Right ventricle myocardium superior (tissue), 1 donor: Measurements from ENCODE around the gene ZFYVE21. TPM values are rescaled to one million over a fixed set of nuclear protein-coding genes. Genes with fewer than 3 reads are reported as not detected.
A peak's percentile ranks its signal among the peaks of the same experiment; 100 is the strongest.

Source experiments
- ATAC-seq: fragments of 200-7000 bp; cut with Tn5 transposase; one replicate; pipeline ENCODE4 v1.9.1; 2020; ENCODE audit warnings: mild to moderate bottlenecking; ENCODE audit not compliant: poor library complexity
- DNase-seq: peaks from one replicate; pipeline ENCODE4 v3.0.0-alpha.2; 2020
- intact Hi-C: fragments of 100-400 bp; cut with DNase I; formaldehyde crosslinking; loops from one replicate; pipeline ENCODE4 v1.11.2; 2022
- total RNA-seq: library from RNA; stranded (reverse); fragmentation: NEBNext Ultra II Directional; extraction: Animal tissue kit (Norgen Biotek cat#: 25700); gene quantifications from one replicate; pipeline ENCODE4 v1.2.1, GENCODE V29; 2021
- donor health status: DM: no; HTN: yes; CAD: no; lungs with severe emphysema.

The ZFYVE21 gene
- total RNA-seq, 1 donor from 2014 or later, result 46.2 TPM

- intact Hi-C loops, result no loop called here
These were observed 2.1 kb upstream of the ZFYVE21 start for GRCh38 chr14:103713304-103714062.

GRCh38 chr14:103714063-103714724 is 1.4 kb upstream of the ZFYVE21 start:
- ATAC-seq, result no peak
- no peak for DNase-seq
- intact Hi-C loops, result no loop called here

More at GRCh38 chr14:103713304-103714062, 2.1 kb upstream of the ZFYVE21 start:
- no peak for DNase-seq
- ATAC-seq, result no peak

GRCh38 chr14:103716091-103716801 is 636 bp downstream of the ZFYVE21 start:
- ATAC-seq (no peak), DNase-seq (no peak)
- intact Hi-C loops, result no loop called here

- intact Hi-C loops, result no loop called here
- ATAC-seq, result no peak
- DNase-seq, result no peak
These were observed 1.3 kb downstream of the ZFYVE21 start for GRCh38 chr14:103716899-103717411.

GRCh38 chr14:103718572-103718971 is 3.0 kb downstream of the ZFYVE21 start:
- intact Hi-C loops, result no loop called here
- DNase-seq, result no peak
- no peak for ATAC-seq

- intact Hi-C loops, result no loop called here
- ATAC-seq (no peak), DNase-seq (no peak)
These were observed 4.1 kb downstream of the ZFYVE21 start for GRCh38 chr14:103719751-103720150.

GRCh38 chr14:103721334-103722120 is 5.9 kb downstream of the ZFYVE21 start:
- ATAC-seq (no peak), DNase-seq (no peak)
- intact Hi-C loops, result no loop called here

GRCh38 chr14:103723748-103724081 is 8.1 kb downstream of the ZFYVE21 start:
- DNase-seq, result no peak
- ATAC-seq, result peak; percentile 11
- intact Hi-C loops, result no loop called here

GRCh38 chr14:103724116-103724515 is 8.5 kb downstream of the ZFYVE21 start:
- intact Hi-C loops, result no loop called here
- peak; percentile 75 for ATAC-seq
- peak; percentile 83 for DNase-seq

- intact Hi-C loops, result no loop called here
- ATAC-seq (no peak), DNase-seq (no peak)
These were observed 9.5 kb downstream of the ZFYVE21 start for GRCh38 chr14:103725001-103725682.

- no peak for DNase-seq
- intact Hi-C loops, result no loop called here
- no peak for ATAC-seq
These were observed 10.3 kb downstream of the ZFYVE21 start for GRCh38 chr14:103725739-103726395.

GRCh38 chr14:103726474-103726873 is 10.9 kb downstream of the ZFYVE21 start:
- no peak for DNase-seq
- intact Hi-C loops, result no loop called here
- ATAC-seq, result no peak

- ATAC-seq, result no peak
These were observed 11.8 kb downstream of the ZFYVE21 start for GRCh38 chr14:103727313-103727980.

GRCh38 chr14:103728141-103728540 is 12.5 kb downstream of the ZFYVE21 start:
- DNase-seq, result no peak
- no peak for ATAC-seq
- intact Hi-C loops, result no loop called here

More at GRCh38 chr14:103727313-103727980, 11.8 kb downstream of the ZFYVE21 start:
- peak; percentile 44 for DNase-seq
- intact Hi-C loops, result no loop called here

- ATAC-seq (no peak), DNase-seq (peak; percentile 26)
- intact Hi-C loops, result no loop called here
These were observed 13.1 kb downstream of the ZFYVE21 start for GRCh38 chr14:103728721-103729120.

- DNase-seq (peak; percentile 33), ATAC-seq (no peak)
- intact Hi-C loops, result no loop called here
These were observed 14.2 kb downstream of the ZFYVE21 start for GRCh38 chr14:103729496-103730448.
